HUDEP-2 (cell line): ENCODE data around the gene LMX1B.
"Not testable (repeated sequence)": the region's sequence is repeated elsewhere in the genome, so short reads cannot be mapped to it uniquely, and the experiment has no call there.

Experiments used
- DNase-seq, 76 experiments: peaks; one replicate each; lab custom pipeline; 2025; ENCODE audit not compliant: unreplicated experiment in 76 of 76; lab: John Stamatoyannopoulos, UW

Gene LMX1B

GRCh38 chr9:126613651-126614050, at the start of gene LMX1B:
TSS of gene LMX1B (plus strand) at chr9:126613928. CDS start at chr9:126614450, 522 bp downstream.
- DNase-seq: no peak

- DNase-seq: no peak
These were observed 49.6 kb upstream of the LMX1B start for GRCh38 chr9:126564128-126564527.

- no peak for DNase-seq
These were observed 49.0 kb upstream of the LMX1B start for GRCh38 chr9:126564716-126565115.

GRCh38 chr9:126565336-126566128, 48.2 kb upstream of the LMX1B start:
- DNase-seq: no peak

GRCh38 chr9:126569036-126569435, 44.7 kb upstream of the LMX1B start:
- DNase-seq: no peak

GRCh38 chr9:126578029-126578428, 35.7 kb upstream of the LMX1B start:
- no peak for DNase-seq

- not testable (repeated sequence) for DNase-seq
These were observed 33.4 kb upstream of the LMX1B start for GRCh38 chr9:126580319-126580718.

GRCh38 chr9:126581893-126582292, 31.8 kb upstream of the LMX1B start:
- DNase-seq: no peak

- DNase-seq: no peak
These were observed 31.3 kb upstream of the LMX1B start for GRCh38 chr9:126582427-126582826.

GRCh38 chr9:126583144-126583760, 30.5 kb upstream of the LMX1B start:
- DNase-seq: no peak

- DNase-seq: no peak
These were observed 29.1 kb upstream of the LMX1B start for GRCh38 chr9:126584611-126585010.

- DNase-seq: no peak
These were observed 27.5 kb upstream of the LMX1B start for GRCh38 chr9:126586236-126586635.

- DNase-seq: no peak
These were observed 26.2 kb upstream of the LMX1B start for GRCh38 chr9:126587187-126588185.

GRCh38 chr9:126588491-126589168, 25.1 kb upstream of the LMX1B start:
- DNase-seq: no peak

GRCh38 chr9:126589349-126589748, 24.4 kb upstream of the LMX1B start:
- no peak for DNase-seq

GRCh38 chr9:126591083-126591482, 22.6 kb upstream of the LMX1B start:
- no peak for DNase-seq

- no peak for DNase-seq
These were observed 21.8 kb upstream of the LMX1B start for GRCh38 chr9:126591922-126592321.

- DNase-seq: no peak
These were observed 21.3 kb upstream of the LMX1B start for GRCh38 chr9:126592461-126592860.

- DNase-seq: no peak
These were observed 17.7 kb upstream of the LMX1B start for GRCh38 chr9:126595982-126596381.

- no peak for DNase-seq
These were observed 14.6 kb upstream of the LMX1B start for GRCh38 chr9:126599047-126599650.
